Measurements from ENCODE around the gene KCNAB1. TPM values are rescaled to one million over a fixed set of nuclear protein-coding genes. Genes with fewer than 3 reads are reported as not detected.

Gene KCNAB1
- polyA plus RNA-seq, 1 donor from 2014 or later = 0.26 TPM

DNA sequence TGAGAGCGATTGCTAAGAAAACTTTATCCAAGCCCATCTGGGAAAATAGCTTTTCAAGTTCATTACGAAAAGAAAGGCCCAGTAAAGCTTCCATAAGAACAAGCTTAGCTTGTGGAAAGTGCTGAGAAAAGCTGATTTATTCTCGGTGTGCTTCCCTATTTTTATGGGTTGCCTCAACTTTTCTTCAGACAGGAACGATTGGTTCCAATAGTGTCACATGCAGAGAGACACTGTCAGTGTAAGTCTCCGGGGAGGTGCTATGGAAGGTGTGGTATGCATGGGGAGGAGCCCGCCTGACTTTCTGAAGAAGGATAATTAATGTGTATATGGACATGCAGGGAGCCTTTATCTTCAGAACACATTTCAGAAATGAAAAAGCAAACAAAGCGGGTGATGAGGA lies 257.3 kb downstream of the KCNAB1 start:
- Mint-ChIP-seq H3K4me3 (no peak overlapping the region), H3K27ac (no peak overlapping the region), H3K36me3 (no peaks in the 10 kb centered on the region), H3K9me3 (no peaks in the 10 kb centered on the region), H3K27me3 (peaks cover 12% of the 10 kb centered on the region), H3K4me1 (peaks cover 0 to 2% (median 0%) of the 10 kb centered on the region in 3 donors)

DNA sequence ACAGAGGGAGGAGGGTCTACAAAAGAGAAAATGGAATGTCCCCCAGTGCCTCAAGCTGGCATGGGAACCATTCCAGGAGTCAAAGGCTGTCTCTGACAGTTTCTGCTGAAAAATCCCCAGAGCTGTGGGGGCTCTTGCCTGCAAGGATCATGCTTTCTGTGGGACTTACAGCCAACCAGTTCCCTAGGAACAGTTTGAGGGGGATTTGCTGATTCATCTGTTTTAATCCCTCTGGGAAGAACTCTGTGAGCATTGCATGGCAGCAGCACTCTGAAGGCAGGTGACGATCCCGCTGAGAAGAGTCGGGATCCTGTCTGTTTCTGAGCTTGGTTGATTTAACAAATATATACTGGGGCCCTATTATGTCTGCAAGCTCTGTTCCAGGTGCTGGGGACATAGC lies 258.5 kb downstream of the KCNAB1 start:
- H3K36me3 Mint-ChIP-seq = no peaks in the 10 kb centered on the region
- H3K27me3 Mint-ChIP-seq = peaks cover 12% of the 10 kb centered on the region
- no peaks in the 10 kb centered on the region for H3K9me3 Mint-ChIP-seq
- peaks cover 0 to 2% (median 0%) of the 10 kb centered on the region in 3 donors for H3K4me1 Mint-ChIP-seq
- no peak overlapping the region for H3K27ac Mint-ChIP-seq
- no peak overlapping the region for H3K4me3 Mint-ChIP-seq

GRCh38 chr3:156379327-156379726 lies 258.9 kb downstream of the KCNAB1 start:
- no peak overlapping the region for H3K4me3 Mint-ChIP-seq
- H3K36me3 Mint-ChIP-seq = no peaks in the 10 kb centered on the region
- peaks cover 12% of the 10 kb centered on the region for H3K27me3 Mint-ChIP-seq
- no peak overlapping the region for H3K27ac Mint-ChIP-seq
- H3K9me3 Mint-ChIP-seq = no peaks in the 10 kb centered on the region
- peaks cover 0 to 2% (median 0%) of the 10 kb centered on the region in 3 donors for H3K4me1 Mint-ChIP-seq

- no peaks in the 10 kb centered on the region for H3K36me3 Mint-ChIP-seq
- H3K4me1 Mint-ChIP-seq = peaks cover 0 to 1% (median 0%) of the 10 kb centered on the region in 3 donors
- peaks cover 9% of the 10 kb centered on the region for H3K27me3 Mint-ChIP-seq
- no peak overlapping the region for H3K4me3 Mint-ChIP-seq
- no peaks in the 10 kb centered on the region for H3K9me3 Mint-ChIP-seq
- H3K27ac Mint-ChIP-seq = no peak overlapping the region
Observed at GRCh38 chr3:156381253-156381652, 260.9 kb downstream of the KCNAB1 start.

- Mint-ChIP-seq H3K9me3 (no peaks in the 10 kb centered on the region), H3K4me3 (no peak overlapping the region), H3K27me3 (peaks cover 5% of the 10 kb centered on the region), H3K27ac (no peak overlapping the region), H3K4me1 (peaks cover 0 to 1% (median 0%) of the 10 kb centered on the region in 3 donors), H3K36me3 (no peaks in the 10 kb centered on the region)
Observed at GRCh38 chr3:156382458-156383346, 262.3 kb downstream of the KCNAB1 start.

- Mint-ChIP-seq H3K4me1 (peaks cover 0 to 1% (median 0%) of the 10 kb centered on the region in 3 donors), H3K27me3 (peaks cover 5% of the 10 kb centered on the region), H3K9me3 (no peaks in the 10 kb centered on the region), H3K36me3 (no peaks in the 10 kb centered on the region), H3K4me3 (no peak overlapping the region), H3K27ac (no peak overlapping the region)
Observed at GRCh38 chr3:156383441-156384025, 263.2 kb downstream of the KCNAB1 start.

- Mint-ChIP-seq H3K36me3 (no peaks in the 10 kb centered on the region), H3K4me3 (no peak overlapping the region), H3K27ac (no peak overlapping the region), H3K4me1 (no peaks in the 10 kb centered on the region), H3K27me3 (peaks cover 10% of the 10 kb centered on the region), H3K9me3 (no peaks in the 10 kb centered on the region)
Observed at GRCh38 chr3:156388497-156389448, 268.4 kb downstream of the KCNAB1 start.

- Mint-ChIP-seq H3K4me3 (no peak overlapping the region), H3K36me3 (no peaks in the 10 kb centered on the region), H3K27me3 (peaks cover 10% of the 10 kb centered on the region), H3K9me3 (no peaks in the 10 kb centered on the region), H3K27ac (no peak overlapping the region), H3K4me1 (no peaks in the 10 kb centered on the region)
Observed at GRCh38 chr3:156389449-156389950, 269.1 kb downstream of the KCNAB1 start.

- H3K4me1 Mint-ChIP-seq = no peaks in the 10 kb centered on the region
- H3K36me3 Mint-ChIP-seq = no peaks in the 10 kb centered on the region
- H3K27me3 Mint-ChIP-seq = peaks cover 10% of the 10 kb centered on the region
- no peaks in the 10 kb centered on the region for H3K9me3 Mint-ChIP-seq
- no peak overlapping the region for H3K27ac Mint-ChIP-seq
- no peak overlapping the region for H3K4me3 Mint-ChIP-seq
Observed at GRCh38 chr3:156390846-156391245, 270.5 kb downstream of the KCNAB1 start.

DNA sequence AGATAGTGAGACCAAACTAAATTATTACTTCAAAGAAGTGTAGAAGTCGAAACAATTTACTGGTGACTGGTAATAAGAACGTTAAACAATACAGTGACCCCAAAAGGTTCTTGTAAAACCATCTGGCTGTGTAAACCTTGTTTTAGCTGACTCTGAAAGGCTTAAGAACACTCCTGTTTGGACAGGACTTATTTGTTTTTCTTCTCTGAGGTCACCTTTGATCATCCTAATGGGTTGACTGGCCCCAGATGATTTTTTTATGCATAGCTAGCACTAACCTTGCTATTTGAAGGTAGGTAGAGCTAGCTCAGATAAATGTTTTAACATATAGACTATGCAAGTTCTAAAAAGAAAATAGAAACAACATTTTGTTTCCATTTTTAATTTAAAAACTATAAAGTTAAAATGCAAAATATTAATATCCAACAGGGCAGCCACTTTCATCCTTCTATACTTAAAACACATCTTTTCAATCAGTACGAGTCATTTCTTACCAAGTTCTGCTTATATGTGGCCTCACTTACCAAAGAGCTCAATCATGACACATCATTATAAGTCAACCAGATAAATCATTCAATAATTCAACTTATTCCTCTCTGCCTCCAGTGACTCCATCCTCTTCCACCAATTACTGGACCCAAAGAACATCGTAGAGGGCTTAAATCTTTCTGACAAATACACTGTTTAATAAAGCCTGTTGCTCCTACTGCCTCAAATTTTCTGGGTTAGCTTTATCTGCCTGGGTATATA lies 275.8 kb downstream of the KCNAB1 start:
- H3K27ac Mint-ChIP-seq = no peak overlapping the region

DNA sequence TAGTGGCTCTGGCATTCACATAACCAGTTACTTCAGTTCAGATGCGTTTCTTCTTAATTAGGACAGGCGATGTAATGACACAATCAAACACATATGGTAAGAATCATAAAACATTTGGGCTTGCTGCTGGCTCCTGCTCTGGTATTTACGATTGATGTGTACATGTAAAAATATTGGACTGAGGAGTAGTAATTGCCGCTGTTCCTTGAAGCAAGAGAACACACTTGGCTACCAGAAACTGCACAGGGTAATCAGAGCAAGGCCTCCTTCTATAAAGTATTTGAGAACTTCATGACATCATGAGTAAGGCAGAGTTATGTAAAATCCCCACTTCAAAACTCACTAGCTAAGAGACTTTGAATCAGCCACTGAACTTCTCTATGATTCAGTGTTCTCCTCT lies 276.5 kb downstream of the KCNAB1 start:
- Mint-ChIP-seq H3K27ac (no peak overlapping the region), H3K27me3 (peaks cover 4% of the 10 kb centered on the region), H3K4me1 (no peaks in the 10 kb centered on the region)

More for the DNA sequence above, 275.8 kb downstream of the KCNAB1 start:
- Mint-ChIP-seq H3K4me1 (no peaks in the 10 kb centered on the region), H3K9me3 (no peaks in the 10 kb centered on the region), H3K36me3 (no peaks in the 10 kb centered on the region), H3K27me3 (peaks cover 6% of the 10 kb centered on the region), H3K4me3 (no peak overlapping the region)

GRCh38 chr3:156397534-156397933 lies 277.2 kb downstream of the KCNAB1 start:
- peaks cover 4% of the 10 kb centered on the region for H3K27me3 Mint-ChIP-seq
- no peaks in the 10 kb centered on the region for H3K36me3 Mint-ChIP-seq
- H3K9me3 Mint-ChIP-seq = no peaks in the 10 kb centered on the region
- no peak overlapping the region for H3K27ac Mint-ChIP-seq
- H3K4me3 Mint-ChIP-seq = no peak overlapping the region
- no peaks in the 10 kb centered on the region for H3K4me1 Mint-ChIP-seq

More for the DNA sequence above, 276.5 kb downstream of the KCNAB1 start:
- H3K9me3 Mint-ChIP-seq = no peaks in the 10 kb centered on the region
- no peak overlapping the region for H3K4me3 Mint-ChIP-seq
- no peaks in the 10 kb centered on the region for H3K36me3 Mint-ChIP-seq

- Mint-ChIP-seq H3K4me3 (no peak overlapping the region), H3K9me3 (no peaks in the 10 kb centered on the region), H3K27ac (no peak overlapping the region), H3K36me3 (no peaks in the 10 kb centered on the region), H3K27me3 (no peaks in the 10 kb centered on the region), H3K4me1 (no peaks in the 10 kb centered on the region)
Observed at GRCh38 chr3:156400062-156400461, 279.7 kb downstream of the KCNAB1 start.

- H3K9me3 Mint-ChIP-seq = no peaks in the 10 kb centered on the region
- no peak overlapping the region for H3K4me3 Mint-ChIP-seq
- H3K4me1 Mint-ChIP-seq = no peaks in the 10 kb centered on the region
- H3K36me3 Mint-ChIP-seq = no peaks in the 10 kb centered on the region
- no peak overlapping the region for H3K27ac Mint-ChIP-seq
- H3K27me3 Mint-ChIP-seq = no peaks in the 10 kb centered on the region
Observed at GRCh38 chr3:156400735-156401134, 280.4 kb downstream of the KCNAB1 start.

Data from IgD-negative memory B cell (primary cell).